Heart right ventricle (tissue), 16 donors: ENCODE results near the gene CCNA2. TPM values are rescaled to one million over a fixed set of nuclear protein-coding genes. Genes with fewer than 3 reads are reported as not detected.

Experiments used
- ATAC-seq, 8 donors: fragments of 200-7000 bp; cut with Tn5 transposase; one replicate each; pipeline ENCODE4 v1.9.1; 2020; ENCODE audit warnings: mild to moderate bottlenecking in 8 of 8, moderate library complexity in 8 of 8, moderate number of reproducible peaks in 1 of 8
- DNase-seq, 2 donors: peaks; one replicate each; pipeline ENCODE4 v3.0.0-alpha.2; 2020
- H3K27ac ChIP-seq, 10 donors: fragments of 200-600 bp; sonication (generic) in 2 of 10; one replicate each; pipeline versions ENCODE4 v1.5.0 to v1.8.0; 2020 to 2022; ENCODE audit warnings: mild to moderate bottlenecking in 3 of 10
- H3K27me3 ChIP-seq, 7 donors: fragments of 200-600 bp; one replicate each; pipeline ENCODE4 v1.8.0; 2021 to 2022; ENCODE audit warnings: mild to moderate bottlenecking in 2 of 7
- H3K36me3 ChIP-seq, 9 donors: fragments of 200-600 bp; sonication (generic) in 1 of 9; one replicate each; pipeline versions ENCODE4 v1.5.0 to v1.8.0; 2020 to 2022; ENCODE audit warnings: mild to moderate bottlenecking in 2 of 9
- H3K4me1 ChIP-seq, 9 donors: fragments of 200-600 bp; sonication (generic) in 1 of 9; one replicate each; pipeline versions ENCODE4 v1.5.0 to v1.8.0; 2020 to 2022; ENCODE audit warnings: mild to moderate bottlenecking in 4 of 9
- H3K4me3 ChIP-seq, 10 donors: fragments of 200-600 bp; sonication (generic) in 2 of 10; one replicate each; pipeline versions ENCODE4 v1.5.0 to v1.8.0; 2020 to 2022; ENCODE audit warnings: mild to moderate bottlenecking in 7 of 10, moderate library complexity in 2 of 10
- H3K9me3 ChIP-seq, 11 donors: fragments of 200-600 bp in 10 of 11; sonication (generic) in 2 of 11; one replicate each; pipeline versions ENCODE4 v1.5.0 to v1.8.0; 2013 to 2022; ENCODE audit warnings: mild to moderate bottlenecking in 2 of 11, control low read depth in 1 of 11, moderate library complexity in 1 of 11
- WGBS, 2 donors: extraction: QIAGEN DNeasy Blood & Tissue Kit; methylation state at CpG; one replicate each; pipeline ENCODE4 v1.1.7; 2013; ENCODE audit warnings: inconsistent platforms in 1 of 2; 5-methylcytosine and 5-hydroxymethylcytosine counted together
- intact Hi-C, 10 donors: fragments of 100-400 bp; cut with DNase I; formaldehyde crosslinking; loops; one replicate each; pipeline versions ENCODE4 v1.11.1 to v1.14.2; 2022
- polyA plus RNA-seq, 2 donors: library from polyadenylated mRNA; stranded (reverse); fragments of 200-250 nt; gene quantifications; one replicate each; pipeline ENCODE4 v1.2.3, GENCODE V29; 2013
- total RNA-seq, 10 donors: library from RNA; stranded (reverse); fragmentation: NEBNext Ultra II Directional in 3 of 10; extraction: Animal tissue kit (Norgen Biotek cat#: 25700) in 3 of 10; gene quantifications; one replicate each; pipeline versions ENCODE4 v1.2.1 to v1.2.4, GENCODE V29; 2021 to 2023
- TF ChIP-seq, protein P1 (sequence below), 9 donors: fragments of 200-600 bp; sonication (generic) in 2 of 9; IDR thresholded peaks; one replicate each; pipeline versions ENCODE4 v1.5.0 to v1.8.0; 2021 to 2022; ENCODE audit warnings: antibody characterized with exemption in 9 of 9, mild to moderate bottlenecking in 5 of 9, moderate library complexity in 1 of 9
- donor health status: Arrhythmogenic right ventricular cardiomyopathy.
- donor health status: ischemic (EF 13 %, LVEDD 7.1; RV severe dilation, severe dysfunction).
- donor health status: healthy with polysubstance abuse.
- donor health status: DM: no; HTN: yes; CAD: no.
- donor health status: DM: no; HTN: no; CAD: no.
- donor health status: ischemic (EF 25% LVEDD 6.9; RV normal size, moderate dysfunction).
- donor health status: ischemic (EF 25% LVEDD 5.7; RV mildly dilated, moderate dysfunction).
- donor health status: healthy.
- donor health status: DM: yes; HTN: yes; CAD: no.
- donor health status: Ischemic cardiomyopathy.
- donor health status: ischemic (EF 35%, LVEDD 5.7; RV mildly dilated, moderate dysfunction).
- donor health status: nonischemic (EF 11% LVEDD 7.7; RV severe dilation, severe dysfunction).
- donor health status: DM: yes; HTN: yes; CAD: no.
- donor health status: PGD.
- donor health status: ischemic (EF 29% LVEDD 5.4; RV normal size, mild dysfunction).
- donor health status: nonischemic (EF 23%, LVEDD 6.1; RV moderate dilation, normal function).

The CCNA2 gene
- total and polyA plus RNA-seq, 12 donors: 0.07 to 5.8 (median 0.46) TPM; not detected in 2

DNA sequence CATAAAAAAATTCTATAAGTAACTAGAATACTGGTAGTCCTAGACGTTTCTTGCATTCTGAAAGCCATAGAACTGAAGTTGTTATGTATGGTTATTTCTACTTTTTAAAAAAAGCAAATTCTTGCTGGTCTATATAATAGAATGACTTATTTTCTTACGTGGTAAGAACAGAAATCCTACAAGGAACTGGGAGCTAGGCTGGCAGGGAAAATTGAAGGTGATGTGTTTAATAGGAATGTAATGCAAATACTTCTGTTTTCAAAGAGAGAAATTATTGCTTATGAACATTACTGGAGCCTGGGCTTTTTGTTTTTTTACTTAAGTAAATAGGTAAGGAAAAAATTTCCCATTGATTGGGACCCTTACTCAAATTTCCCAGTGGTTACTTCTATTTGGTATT is 8.9 kb downstream of the CCNA2 start:
- no peak overlapping the region for H3K4me3 ChIP-seq
- intact Hi-C loops: no loop called here
- no peaks in the 10 kb centered on the region for H3K27me3 ChIP-seq
- ATAC-seq: no peak
- peaks cover 0 to 100% (median 69%) of the 10 kb centered on the region in 9 donors for H3K36me3 ChIP-seq
- H3K9me3 ChIP-seq: no peaks in the 10 kb centered on the region
- WGBS, 2 donors: 80 to 87% methylated on average over 2 of the region's 2 CpGs
- peaks cover 0 to 2% (median 0%) of the 10 kb centered on the region in 9 donors for H3K4me1 ChIP-seq
- no peak overlapping the region for H3K27ac ChIP-seq
- DNase-seq: no peak
- TF ChIP-seq, protein P1, sequence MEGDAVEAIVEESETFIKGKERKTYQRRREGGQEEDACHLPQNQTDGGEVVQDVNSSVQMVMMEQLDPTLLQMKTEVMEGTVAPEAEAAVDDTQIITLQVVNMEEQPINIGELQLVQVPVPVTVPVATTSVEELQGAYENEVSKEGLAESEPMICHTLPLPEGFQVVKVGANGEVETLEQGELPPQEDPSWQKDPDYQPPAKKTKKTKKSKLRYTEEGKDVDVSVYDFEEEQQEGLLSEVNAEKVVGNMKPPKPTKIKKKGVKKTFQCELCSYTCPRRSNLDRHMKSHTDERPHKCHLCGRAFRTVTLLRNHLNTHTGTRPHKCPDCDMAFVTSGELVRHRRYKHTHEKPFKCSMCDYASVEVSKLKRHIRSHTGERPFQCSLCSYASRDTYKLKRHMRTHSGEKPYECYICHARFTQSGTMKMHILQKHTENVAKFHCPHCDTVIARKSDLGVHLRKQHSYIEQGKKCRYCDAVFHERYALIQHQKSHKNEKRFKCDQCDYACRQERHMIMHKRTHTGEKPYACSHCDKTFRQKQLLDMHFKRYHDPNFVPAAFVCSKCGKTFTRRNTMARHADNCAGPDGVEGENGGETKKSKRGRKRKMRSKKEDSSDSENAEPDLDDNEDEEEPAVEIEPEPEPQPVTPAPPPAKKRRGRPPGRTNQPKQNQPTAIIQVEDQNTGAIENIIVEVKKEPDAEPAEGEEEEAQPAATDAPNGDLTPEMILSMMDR (IDR thresholded peaks at IDR 0.05): no peak

DNA sequence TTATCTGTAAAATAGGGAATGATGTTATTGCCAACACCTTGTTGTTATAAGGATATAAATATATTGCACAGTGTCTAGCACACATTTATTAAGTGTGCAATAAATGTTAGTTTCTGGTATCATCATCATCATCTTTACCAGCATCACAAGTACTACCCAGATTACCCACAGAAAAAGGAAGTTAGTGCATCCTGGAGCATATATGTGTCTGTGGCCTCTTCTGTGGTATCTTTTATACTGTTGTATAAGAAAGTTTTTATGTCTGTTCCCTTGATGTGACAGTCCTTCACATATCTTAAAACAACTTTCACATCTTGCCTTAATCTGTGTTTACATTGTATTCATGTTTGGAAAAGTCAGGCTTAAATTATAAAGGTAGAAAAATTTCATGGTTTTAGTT is 12.6 kb downstream of the CCNA2 start:
- no peak overlapping the region for H3K4me3 ChIP-seq
- no peak overlapping the region for H3K27ac ChIP-seq
- no peaks in the 10 kb centered on the region for H3K27me3 ChIP-seq
- H3K9me3 ChIP-seq: no peaks in the 10 kb centered on the region
- ATAC-seq: no peak
- no peak for DNase-seq
- peaks cover 0 to 100% (median 62%) of the 10 kb centered on the region in 9 donors for H3K36me3 ChIP-seq
- no peaks in the 10 kb centered on the region for H3K4me1 ChIP-seq
- intact Hi-C loops: loop anchor here in 1 of 10 donors (2.0 kb wide), 1 partner anchor 22 kb away; no protein-coding TSS in a partner anchor
- TF ChIP-seq, protein P1 (IDR thresholded peaks at IDR 0.05): no peak

DNA sequence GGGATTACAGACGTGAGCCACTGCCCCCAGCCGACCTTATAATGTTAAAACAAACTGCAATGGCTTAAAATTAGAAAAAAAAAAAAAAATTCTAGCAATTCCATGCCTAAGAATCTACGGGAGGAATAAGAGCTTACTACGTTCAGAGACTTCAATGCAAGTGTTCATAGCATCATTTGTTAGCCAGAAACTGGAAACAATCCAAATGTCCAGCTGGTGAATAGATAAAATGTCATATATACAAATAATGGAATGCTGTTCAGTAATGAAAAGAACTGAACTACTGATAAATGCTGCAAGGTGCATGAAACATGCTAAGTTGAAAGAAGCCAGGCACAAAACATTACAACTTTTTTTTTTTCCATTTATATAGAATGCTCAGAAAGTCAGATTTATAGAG is 17.3 kb downstream of the CCNA2 start:
- intact Hi-C loops: loop anchor here in 2 of 10 donors (10.0 kb wide), 2 partner anchors 122 to 348 kb away; partner anchors contain the start of gene BLTP1 (in 1 of the 2)
- Histone ChIP-seq H3K4me1 (peaks cover 0 to 16% (median 9%) of the 10 kb centered on the region in 9 donors), H3K4me3 (no peak overlapping the region), H3K27ac (no peak overlapping the region), H3K27me3 (no peaks in the 10 kb centered on the region), H3K9me3 (no peaks in the 10 kb centered on the region), H3K36me3 (peaks cover 0 to 92% (median 36%) of the 10 kb centered on the region in 9 donors)
- TF ChIP-seq, protein P1 (IDR thresholded peaks at IDR 0.05): no peak
- 51 to 52% methylated on average over 4 of the region's 4 CpGs for WGBS, 2 donors
- ATAC-seq (no peak), DNase-seq (no peak)

DNA sequence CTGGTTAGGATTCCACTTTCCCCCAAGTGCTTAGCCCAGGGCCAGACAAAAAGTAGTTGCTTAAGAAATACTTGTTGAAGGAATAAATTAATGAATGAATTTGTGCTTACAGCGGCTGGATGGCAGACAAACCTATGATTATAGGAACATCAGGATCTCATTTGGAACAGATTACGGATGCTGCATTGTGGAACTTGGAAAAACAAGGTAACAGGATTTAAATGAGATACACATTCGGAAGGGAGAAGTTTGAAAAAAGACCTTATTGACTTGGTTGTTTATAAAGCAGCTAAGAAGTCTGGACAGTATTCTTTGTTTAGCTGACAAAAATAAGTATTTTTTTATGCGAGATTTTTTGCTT is 22.0 kb downstream of the CCNA2 start:
- no peaks in the 10 kb centered on the region for H3K9me3 ChIP-seq
- intact Hi-C loops: loop anchor here in 2 of 10 donors (10.0 kb wide), 2 partner anchors 117 to 353 kb away; partner anchors contain the start of gene BLTP1 (in 1 of the 2)
- peak overlapping the region; percentile 76 to 94 (median 83) for H3K4me3 ChIP-seq
- TF ChIP-seq, protein P1 (IDR thresholded peaks at IDR 0.05): no peak
- H3K4me1 ChIP-seq: peaks cover 0 to 27% (median 10%) of the 10 kb centered on the region in 9 donors
- peak overlapping the region in 9 of 10 donors; percentile 84 to 94 (median 89) for H3K27ac ChIP-seq
- H3K27me3 ChIP-seq: no peaks in the 10 kb centered on the region
- WGBS, 2 donors: 20 to 23% methylated on average over 4 of the region's 4 CpGs
- DNase-seq (no peak), ATAC-seq (peak in 1 of 8 donors; percentile 14)
- H3K36me3 ChIP-seq: peaks cover 0 to 45% (median 18%) of the 10 kb centered on the region in 9 donors
